ENCODE results near the gene AFAP1. TPM values are rescaled to one million over a fixed set of nuclear protein-coding genes. Genes with fewer than 3 reads are reported as not detected.

The AFAP1 gene
- total RNA-seq, 2 experiments from 2014 or later: not detected

GRCh38 chr4:7867191-7867590 is 72.5 kb downstream of the AFAP1 start:
- H3K9me2 ChIP-seq (ENCODE audit: insufficient read depth, low read length): no peaks in the 10 kb centered on the region
- H3K9me3 ChIP-seq (ENCODE audit: low read length): no peaks in the 10 kb centered on the region
- H3K4me2 ChIP-seq (ENCODE audit: low read length): no peak overlapping the region
- H3K27ac ChIP-seq (ENCODE audit: low read depth, low read length, poor library complexity, severe bottlenecking): no peak overlapping the region
- no peak overlapping the region for H2AFZ ChIP-seq (ENCODE audit: low read length)
- no TSS peak for BruUV-seq (replicated peaks)
- H3K4me3 ChIP-seq (ENCODE audit: low read depth, low read length, poor library complexity, severe bottlenecking): no peak overlapping the region
- no peaks in the 10 kb centered on the region for H3K4me1 ChIP-seq (ENCODE audit: insufficient read depth, low read length, poor library complexity, severe bottlenecking)
- intact Hi-C loops (cut with micrococcal nuclease; ENCODE audit: unreplicated experiment): no loop called here
- POLR2A ChIA-PET: no interaction called here
- no peaks in the 10 kb centered on the region for H3K79me2 ChIP-seq (ENCODE audit: insufficient read depth, low read depth, low read length)
- no peaks in the 10 kb centered on the region for H4K20me1 ChIP-seq (ENCODE audit: insufficient read depth, low read length)
- no peak for TF ChIP-seq EZH2phosphoT487 (IDR thresholded peaks at IDR 0.05; ENCODE audit: borderline replicate concordance, low read depth, low read length)
- TF ChIP-seq CTCF (conservative IDR thresholded peaks at IDR 0.05; ENCODE audit: low read length): no peak
- no peaks in the 10 kb centered on the region for H3K36me3 ChIP-seq (ENCODE audit: insufficient read depth, low read length)
- no peak for DNase-seq (ENCODE audit: low spot score)
- CTCF ChIA-PET (ENCODE audit: unreplicated experiment): no interaction called here

GRCh38 chr4:7865533-7865932 is 74.1 kb downstream of the AFAP1 start:
- DNase-seq (ENCODE audit: low spot score): no peak
- ChIA-PET CTCF (ENCODE audit: unreplicated experiment) (no interaction called here), POLR2A (no interaction called here)
- Histone ChIP-seq H3K79me2 (ENCODE audit: insufficient read depth, low read depth, low read length) (no peaks in the 10 kb centered on the region), H3K4me1 (ENCODE audit: insufficient read depth, low read length, poor library complexity, severe bottlenecking) (no peaks in the 10 kb centered on the region), H3K4me3 (ENCODE audit: low read depth, low read length, poor library complexity, severe bottlenecking) (no peak overlapping the region), H2AFZ (ENCODE audit: low read length) (no peak overlapping the region), H4K20me1 (ENCODE audit: insufficient read depth, low read length) (no peaks in the 10 kb centered on the region), H3K27ac (ENCODE audit: low read depth, low read length, poor library complexity, severe bottlenecking) (no peak overlapping the region), H3K36me3 (ENCODE audit: insufficient read depth, low read length) (no peaks in the 10 kb centered on the region), H3K4me2 (ENCODE audit: low read length) (no peak overlapping the region), H3K9me2 (ENCODE audit: insufficient read depth, low read length) (no peaks in the 10 kb centered on the region), H3K9me3 (ENCODE audit: low read length) (no peaks in the 10 kb centered on the region)
- intact Hi-C loops (cut with micrococcal nuclease; ENCODE audit: unreplicated experiment): no loop called here
- TF ChIP-seq EZH2phosphoT487 (IDR thresholded peaks at IDR 0.05; ENCODE audit: borderline replicate concordance, low read depth, low read length) (no peak), CTCF (conservative IDR thresholded peaks at IDR 0.05; ENCODE audit: low read length) (no peak)
- BruUV-seq (replicated peaks): no TSS peak

GRCh38 chr4:7864685-7865084 is 75.0 kb downstream of the AFAP1 start:
- no peaks in the 10 kb centered on the region for H3K36me3 ChIP-seq (ENCODE audit: insufficient read depth, low read length)
- H3K79me2 ChIP-seq (ENCODE audit: insufficient read depth, low read depth, low read length): no peaks in the 10 kb centered on the region
- no TSS peak for BruUV-seq (replicated peaks)
- no peaks in the 10 kb centered on the region for H3K9me2 ChIP-seq (ENCODE audit: insufficient read depth, low read length)
- H3K27ac ChIP-seq (ENCODE audit: low read depth, low read length, poor library complexity, severe bottlenecking): no peak overlapping the region
- TF ChIP-seq EZH2phosphoT487 (IDR thresholded peaks at IDR 0.05; ENCODE audit: borderline replicate concordance, low read depth, low read length): no peak
- no peak for TF ChIP-seq CTCF (conservative IDR thresholded peaks at IDR 0.05; ENCODE audit: low read length)
- ChIA-PET CTCF (ENCODE audit: unreplicated experiment) (no interaction called here), POLR2A (no interaction called here)
- no peaks in the 10 kb centered on the region for H3K4me1 ChIP-seq (ENCODE audit: insufficient read depth, low read length, poor library complexity, severe bottlenecking)
- H3K4me2 ChIP-seq (ENCODE audit: low read length): no peak overlapping the region
- no peaks in the 10 kb centered on the region for H3K9me3 ChIP-seq (ENCODE audit: low read length)
- no peak overlapping the region for H3K4me3 ChIP-seq (ENCODE audit: low read depth, low read length, poor library complexity, severe bottlenecking)
- intact Hi-C loops (cut with micrococcal nuclease; ENCODE audit: unreplicated experiment): no loop called here
- H4K20me1 ChIP-seq (ENCODE audit: insufficient read depth, low read length): no peaks in the 10 kb centered on the region
- no peak overlapping the region for H2AFZ ChIP-seq (ENCODE audit: low read length)
- DNase-seq (ENCODE audit: low spot score): no peak
